ENCODE data around the gene AFAP1L1.
"Not testable (repeated sequence)": the region's sequence is repeated elsewhere in the genome, so short reads cannot be mapped to it uniquely, and the experiment has no call there.

AFAP1L1 gene

GRCh38 chr5:149262315-149262714 lies 9.3 kb upstream of the AFAP1L1 start:
- DNase-seq: no peak

DNA sequence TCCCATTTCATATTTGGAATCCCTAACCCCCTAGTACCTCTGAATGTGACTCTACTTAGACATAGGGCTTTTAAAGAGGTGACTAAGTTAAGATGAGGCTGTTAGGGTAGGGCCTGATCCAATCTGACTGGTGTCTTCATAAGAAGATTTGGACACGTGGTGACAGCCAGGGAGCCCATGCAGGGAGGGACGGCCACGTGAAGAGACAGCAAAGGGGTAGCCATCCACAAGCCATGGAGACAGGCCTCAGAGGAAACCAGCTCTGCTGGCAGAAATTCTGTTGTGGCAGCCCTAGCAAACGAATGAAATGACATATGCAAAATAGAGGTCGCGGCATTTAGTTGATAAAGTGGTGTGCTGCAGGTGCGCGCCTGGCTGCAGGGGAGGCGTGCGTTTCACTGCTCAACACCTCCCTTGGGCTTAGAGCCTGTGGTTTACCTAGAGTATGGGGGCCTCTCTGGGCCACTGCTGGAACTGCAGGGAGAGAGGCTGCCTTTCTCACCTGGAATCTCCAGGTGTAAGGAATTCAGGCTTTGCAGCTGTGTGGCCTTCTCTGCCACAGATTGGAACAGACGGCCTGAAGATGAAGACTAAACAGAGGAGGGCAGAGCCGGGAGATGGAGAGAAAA lies 7.1 kb upstream of the AFAP1L1 start:
- DNase-seq: peak; percentile 39 to 43

DNA sequence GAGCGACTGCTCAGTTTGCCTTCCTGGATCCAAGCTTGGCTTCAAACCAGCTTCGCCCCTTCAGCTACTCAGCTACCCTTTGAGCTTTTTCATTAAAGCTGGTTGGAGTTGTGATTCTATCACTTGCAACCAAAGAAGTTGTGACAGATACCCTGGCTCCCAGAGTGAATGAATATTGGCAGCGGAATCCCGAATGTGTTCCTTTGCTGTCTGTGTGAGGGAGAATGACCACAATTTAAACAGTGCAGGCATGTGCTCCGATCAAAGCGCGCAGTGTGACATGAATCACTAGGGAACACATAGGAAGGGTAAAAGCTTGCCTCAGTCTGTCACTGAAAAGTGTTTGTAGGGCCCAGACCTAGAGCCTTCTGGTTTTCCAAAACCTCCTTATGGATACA lies 6.6 kb upstream of the AFAP1L1 start:
- DNase-seq: no peak

GRCh38 chr5:149265597-149265996 lies 6.1 kb upstream of the AFAP1L1 start:
- DNase-seq: no peak

DNA sequence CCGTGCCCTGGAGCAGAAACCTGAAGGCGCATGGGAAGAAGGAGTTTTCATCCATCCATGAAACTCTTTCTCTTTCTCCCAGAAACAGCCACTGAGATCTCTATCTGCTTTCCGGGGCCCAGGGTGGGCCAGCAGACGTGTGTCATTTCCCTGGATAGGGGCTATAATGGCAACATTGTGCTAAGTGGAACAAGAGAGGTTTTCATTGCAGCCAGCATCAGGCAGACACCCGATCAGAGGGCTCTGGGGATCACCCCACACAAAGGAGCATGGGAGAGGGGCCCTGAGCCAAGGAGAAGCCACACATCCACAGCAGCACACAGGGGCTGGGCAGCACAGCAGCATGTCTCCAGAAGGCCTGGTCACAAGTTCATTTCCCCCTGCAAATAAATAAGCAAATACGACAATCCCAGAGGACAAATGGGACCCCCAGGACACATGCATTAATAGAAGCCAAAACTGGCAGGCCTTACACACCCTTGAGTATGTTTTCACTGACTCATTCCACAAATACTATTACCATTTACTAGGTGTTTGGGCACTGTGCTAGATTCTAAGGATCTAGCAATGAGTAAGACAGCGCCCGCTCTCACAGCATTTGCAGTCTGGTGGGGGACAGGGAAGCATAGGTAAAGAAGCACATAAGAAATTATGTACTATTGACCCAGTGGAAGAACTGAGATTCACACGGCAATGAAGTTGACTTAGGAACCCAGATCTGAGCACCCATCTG lies 4.3 kb upstream of the AFAP1L1 start:
- DNase-seq: no peak

GRCh38 chr5:149268928-149269557 lies 2.6 kb upstream of the AFAP1L1 start:
- DNase-seq: no peak

DNA sequence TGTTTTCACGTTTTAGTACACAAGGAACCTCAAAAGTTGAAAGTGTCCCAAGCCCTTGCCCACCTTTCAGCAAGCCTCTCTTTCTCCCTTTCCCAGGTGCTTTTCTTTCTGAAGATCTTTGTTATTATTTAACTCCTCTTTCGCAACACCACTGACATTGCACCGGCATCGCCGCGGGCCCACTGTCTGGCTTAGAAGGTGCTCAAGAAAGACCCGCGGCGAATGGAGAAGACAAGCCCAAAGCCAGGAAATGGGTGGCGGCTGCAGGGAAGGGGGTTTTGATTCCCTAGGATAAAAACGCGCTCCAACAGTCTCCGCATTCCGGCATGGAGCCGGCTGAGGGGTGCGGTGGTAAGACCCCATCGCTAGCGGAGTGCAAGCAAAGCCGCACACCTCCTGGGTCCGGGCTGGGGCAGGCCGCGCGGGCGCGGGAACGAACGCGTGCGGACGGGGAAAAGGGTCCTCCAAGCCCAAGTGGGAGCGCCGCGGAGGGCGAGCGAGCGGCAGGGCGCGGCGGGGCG lies 404 bp upstream of the AFAP1L1 start:
- DNase-seq: no peak

DNA sequence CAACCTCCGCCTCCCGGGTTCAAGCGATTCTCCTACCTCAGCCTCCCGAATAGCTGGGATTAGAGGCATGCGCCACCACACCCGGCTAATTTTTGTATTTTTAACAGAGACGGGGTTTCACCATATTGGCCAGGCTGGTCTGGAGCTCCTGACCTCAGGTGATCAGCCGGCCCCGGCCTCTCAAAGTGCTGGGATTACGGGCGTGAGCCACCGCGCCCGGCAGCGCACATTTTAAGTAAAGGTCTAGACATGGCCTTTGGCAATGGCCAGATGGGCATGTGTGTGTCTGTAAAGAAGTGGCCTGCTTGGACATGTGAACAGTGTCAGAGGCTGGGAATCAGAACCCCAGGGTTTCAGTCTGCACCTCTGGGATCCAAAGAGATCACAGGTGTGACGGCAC lies 1.1 kb downstream of the AFAP1L1 start:
- not testable (repeated sequence) for DNase-seq

GRCh38 chr5:149273237-149273636 lies 1.6 kb downstream of the AFAP1L1 start:
- no peak for DNase-seq

- DNase-seq: no peak
Observed at GRCh38 chr5:149273950-149274349, 2.3 kb downstream of the AFAP1L1 start.

GRCh38 chr5:149274939-149275338 lies 3.3 kb downstream of the AFAP1L1 start:
- no peak for DNase-seq

DNA sequence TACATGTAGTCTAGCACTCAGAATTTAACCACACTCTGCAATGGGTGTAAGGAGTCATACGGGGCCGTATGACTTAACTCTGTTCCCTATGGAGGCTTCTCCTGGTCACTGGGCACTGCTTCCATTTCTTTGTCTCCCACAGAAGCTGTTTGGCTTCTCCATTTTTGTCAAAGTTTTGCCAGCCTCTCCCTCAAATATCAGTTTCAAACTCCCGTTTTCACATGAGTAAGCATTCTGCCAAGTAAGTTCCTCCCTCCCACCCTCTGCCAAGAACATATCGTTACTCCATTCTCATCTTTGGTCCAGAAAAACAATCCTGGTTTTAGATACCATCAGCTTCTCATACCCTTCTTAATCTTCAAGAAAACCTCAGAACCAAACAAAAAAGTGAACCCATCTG lies 6.1 kb downstream of the AFAP1L1 start:
- no peak for DNase-seq

- DNase-seq: no peak
Observed at GRCh38 chr5:149278451-149279210, 7.0 kb downstream of the AFAP1L1 start.

GRCh38 chr5:149279661-149280060 lies 8.0 kb downstream of the AFAP1L1 start:
- no peak for DNase-seq

- no peak for DNase-seq
Observed at GRCh38 chr5:149280124-149280523, 8.5 kb downstream of the AFAP1L1 start.

DNA sequence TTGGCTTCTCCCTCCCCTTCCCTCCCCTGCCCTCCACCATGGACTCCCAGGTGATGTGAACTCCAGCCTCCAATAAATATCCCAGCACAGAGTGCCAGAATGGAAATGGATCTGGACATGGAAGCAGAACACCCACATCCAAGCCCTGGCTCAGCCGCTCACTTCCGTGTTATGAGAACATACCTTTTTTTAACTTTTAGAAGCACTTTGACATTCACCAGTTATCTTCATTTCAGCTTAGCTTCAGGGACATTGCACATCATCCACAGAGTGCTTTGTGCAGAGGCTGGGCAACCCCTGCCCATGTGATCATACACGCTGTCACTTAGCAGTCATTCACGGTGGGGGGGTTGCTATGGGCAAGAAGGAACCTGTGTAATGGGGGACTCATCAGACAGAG lies 9.1 kb downstream of the AFAP1L1 start:
- DNase-seq: no peak

DNA sequence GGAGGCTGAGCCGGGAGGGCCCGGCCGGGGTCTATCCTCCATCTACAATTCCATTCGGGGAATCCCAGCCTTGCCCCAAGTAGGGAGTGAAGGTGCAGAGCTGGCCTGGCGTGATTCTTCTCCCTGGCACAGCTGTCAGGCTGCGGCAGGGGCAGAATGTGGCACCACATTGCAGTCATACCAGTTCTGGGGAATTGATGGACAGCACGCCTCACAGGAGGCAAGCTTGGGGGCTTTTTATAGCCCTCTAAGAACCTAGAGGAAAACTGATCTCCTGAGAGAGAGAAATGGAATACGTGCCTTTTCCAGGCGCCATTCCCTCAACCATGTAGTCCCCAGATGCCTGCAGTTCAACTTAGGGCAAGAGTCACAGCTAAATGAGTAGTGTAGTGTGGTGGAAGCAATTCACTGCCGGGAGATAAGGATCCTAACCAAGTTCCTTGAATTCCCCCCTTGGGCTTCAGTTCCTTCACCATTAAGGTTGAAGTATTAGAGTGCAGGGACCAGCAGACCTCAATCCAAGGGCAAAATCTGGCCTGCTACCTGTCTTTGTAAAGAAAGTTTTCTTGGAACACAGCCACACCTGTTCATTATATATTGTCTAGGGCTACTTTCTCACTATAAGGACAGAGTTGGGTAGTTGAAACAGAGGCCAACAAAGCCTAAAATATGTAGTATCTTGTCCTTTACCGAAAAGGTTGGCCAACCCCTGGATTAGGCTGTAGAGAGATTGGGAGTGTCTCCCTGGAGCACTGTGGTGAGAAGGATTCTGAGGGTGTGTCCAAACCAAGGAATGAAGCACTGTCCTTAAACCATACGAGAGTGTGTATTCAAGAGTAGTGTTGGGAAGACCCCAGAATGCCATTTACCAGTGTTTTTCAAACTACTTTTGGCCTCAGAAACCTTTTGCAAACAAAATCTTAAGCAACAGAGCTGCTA lies 10.6 kb downstream of the AFAP1L1 start:
- no peak for DNase-seq

GRCh38 chr5:149282966-149283332 lies 11.3 kb downstream of the AFAP1L1 start:
- no peak for DNase-seq

GRCh38 chr5:149283626-149284480 lies 12.2 kb downstream of the AFAP1L1 start:
- DNase-seq: no peak

- DNase-seq: no peak
Observed at GRCh38 chr5:149284501-149284900, 12.8 kb downstream of the AFAP1L1 start.

- DNase-seq: no peak
Observed at GRCh38 chr5:149285153-149285552, 13.5 kb downstream of the AFAP1L1 start.
